HG03108 (cell line): ENCODE measurements around the gene FANCM.

ENCODE experiments used
- ATAC-seq: cut with Tn5 transposase; IDR thresholded peaks from one replicate; pipeline ENCODE4 v1.9.1; 2021; ENCODE audit warnings: moderate library complexity; ENCODE audit not compliant: unreplicated experiment

FANCM gene, protein sequence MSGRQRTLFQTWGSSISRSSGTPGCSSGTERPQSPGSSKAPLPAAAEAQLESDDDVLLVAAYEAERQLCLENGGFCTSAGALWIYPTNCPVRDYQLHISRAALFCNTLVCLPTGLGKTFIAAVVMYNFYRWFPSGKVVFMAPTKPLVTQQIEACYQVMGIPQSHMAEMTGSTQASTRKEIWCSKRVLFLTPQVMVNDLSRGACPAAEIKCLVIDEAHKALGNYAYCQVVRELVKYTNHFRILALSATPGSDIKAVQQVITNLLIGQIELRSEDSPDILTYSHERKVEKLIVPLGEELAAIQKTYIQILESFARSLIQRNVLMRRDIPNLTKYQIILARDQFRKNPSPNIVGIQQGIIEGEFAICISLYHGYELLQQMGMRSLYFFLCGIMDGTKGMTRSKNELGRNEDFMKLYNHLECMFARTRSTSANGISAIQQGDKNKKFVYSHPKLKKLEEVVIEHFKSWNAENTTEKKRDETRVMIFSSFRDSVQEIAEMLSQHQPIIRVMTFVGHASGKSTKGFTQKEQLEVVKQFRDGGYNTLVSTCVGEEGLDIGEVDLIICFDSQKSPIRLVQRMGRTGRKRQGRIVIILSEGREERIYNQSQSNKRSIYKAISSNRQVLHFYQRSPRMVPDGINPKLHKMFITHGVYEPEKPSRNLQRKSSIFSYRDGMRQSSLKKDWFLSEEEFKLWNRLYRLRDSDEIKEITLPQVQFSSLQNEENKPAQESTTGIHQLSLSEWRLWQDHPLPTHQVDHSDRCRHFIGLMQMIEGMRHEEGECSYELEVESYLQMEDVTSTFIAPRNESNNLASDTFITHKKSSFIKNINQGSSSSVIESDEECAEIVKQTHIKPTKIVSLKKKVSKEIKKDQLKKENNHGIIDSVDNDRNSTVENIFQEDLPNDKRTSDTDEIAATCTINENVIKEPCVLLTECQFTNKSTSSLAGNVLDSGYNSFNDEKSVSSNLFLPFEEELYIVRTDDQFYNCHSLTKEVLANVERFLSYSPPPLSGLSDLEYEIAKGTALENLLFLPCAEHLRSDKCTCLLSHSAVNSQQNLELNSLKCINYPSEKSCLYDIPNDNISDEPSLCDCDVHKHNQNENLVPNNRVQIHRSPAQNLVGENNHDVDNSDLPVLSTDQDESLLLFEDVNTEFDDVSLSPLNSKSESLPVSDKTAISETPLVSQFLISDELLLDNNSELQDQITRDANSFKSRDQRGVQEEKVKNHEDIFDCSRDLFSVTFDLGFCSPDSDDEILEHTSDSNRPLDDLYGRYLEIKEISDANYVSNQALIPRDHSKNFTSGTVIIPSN (N-terminal part only)

GRCh38 chr14:45135659-45136395 is at the start of gene FANCM:
FANCM (plus strand) TSS chr14:45135930; CDS start chr14:45136032, 102 bp downstream.
- ATAC-seq: peak; percentile 35

DNA sequence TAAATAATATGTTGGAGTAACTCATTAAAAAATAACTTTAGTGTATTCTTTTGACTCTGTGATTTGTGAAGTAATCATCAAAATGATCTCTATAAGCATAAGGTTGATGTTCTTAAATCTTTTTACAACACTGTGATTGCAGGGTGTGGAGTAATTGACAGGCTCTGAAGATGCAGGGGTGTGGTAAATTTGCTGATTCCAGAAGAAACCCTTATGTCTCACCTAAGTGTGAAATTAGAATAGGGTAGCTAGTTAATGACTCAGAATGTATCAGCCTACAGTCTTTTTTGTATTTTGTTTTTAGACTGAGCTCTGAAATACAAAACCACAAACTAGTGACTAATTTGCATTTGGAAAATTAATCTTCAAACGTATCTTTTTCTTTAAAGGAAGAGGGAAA is 45.9 kb upstream of the FANCM start:
- peak; percentile 61 for ATAC-seq

- ATAC-seq: no peak
Observed at GRCh38 chr14:45091710-45092109, 44.0 kb upstream of the FANCM start.

GRCh38 chr14:45094275-45094674 is 41.5 kb upstream of the FANCM start:
- ATAC-seq: no peak

DNA sequence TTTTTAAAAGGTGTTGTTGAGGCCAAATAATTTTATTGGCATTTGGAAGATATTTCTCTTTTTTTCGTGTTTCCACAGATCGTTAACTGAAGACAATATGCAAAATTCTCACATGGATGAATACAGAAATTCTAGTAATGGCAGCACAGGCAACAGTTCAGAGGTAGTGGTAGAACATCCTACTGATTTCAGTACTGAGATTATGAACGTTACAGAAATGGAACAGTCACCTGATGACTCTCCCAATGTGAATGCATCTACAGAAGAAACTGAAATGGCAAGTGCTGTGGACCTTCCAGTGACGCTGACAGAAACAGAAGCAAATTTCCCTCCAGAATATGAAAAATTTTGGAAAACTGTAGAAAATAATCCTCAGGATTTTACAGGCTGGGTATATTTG is 40.6 kb upstream of the FANCM start:
- ATAC-seq: no peak

- ATAC-seq: no peak
Observed at GRCh38 chr14:45096218-45096617, 39.5 kb upstream of the FANCM start.

DNA sequence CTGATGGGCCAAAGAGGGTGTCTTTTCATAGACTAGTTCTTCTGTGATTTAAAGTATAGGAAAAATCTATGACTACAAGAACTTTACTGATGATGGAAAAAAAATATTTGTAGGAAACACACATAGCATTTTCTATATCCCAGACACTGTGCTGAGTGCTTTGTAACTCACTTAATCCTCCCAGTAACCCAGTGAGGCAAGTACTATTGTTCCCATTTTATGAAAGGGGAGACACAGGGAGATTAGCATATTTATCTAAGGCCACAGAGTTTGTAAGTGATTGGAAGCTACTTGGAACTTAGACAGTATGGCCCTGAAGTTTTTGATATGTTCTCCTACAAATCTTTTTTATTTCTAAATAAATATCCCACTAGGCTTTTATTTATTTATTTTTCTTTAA is 31.9 kb upstream of the FANCM start:
- ATAC-seq: no peak

DNA sequence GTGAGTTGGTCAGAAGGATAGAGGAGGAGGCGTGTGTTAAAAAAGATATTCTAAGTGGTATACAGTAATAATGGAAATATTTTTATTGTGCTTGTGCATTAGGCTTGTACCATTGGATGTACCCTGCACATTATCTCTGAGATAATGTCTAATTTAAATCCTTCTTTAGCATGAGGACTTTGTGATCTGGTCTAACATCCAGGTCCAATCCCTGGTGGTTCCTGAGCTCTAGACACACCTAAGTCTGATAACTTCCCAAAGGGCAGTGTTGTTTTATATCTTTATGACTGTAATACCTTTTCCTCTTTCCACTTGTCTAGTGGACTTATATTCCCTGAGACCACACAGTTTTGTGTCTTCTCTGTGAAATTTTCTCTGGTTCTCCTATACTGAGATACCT is 31.2 kb upstream of the FANCM start:
- ATAC-seq: no peak

GRCh38 chr14:45112896-45113781 is 22.6 kb upstream of the FANCM start:
- no peak for ATAC-seq

- no peak for ATAC-seq
Observed at GRCh38 chr14:45114327-45114726, 21.4 kb upstream of the FANCM start.

GRCh38 chr14:45118594-45118993 is 17.1 kb upstream of the FANCM start:
- ATAC-seq: no peak

- no peak for ATAC-seq
Observed at GRCh38 chr14:45120096-45120495, 15.6 kb upstream of the FANCM start.

- ATAC-seq: no peak
Observed at GRCh38 chr14:45123271-45123670, 12.5 kb upstream of the FANCM start.

DNA sequence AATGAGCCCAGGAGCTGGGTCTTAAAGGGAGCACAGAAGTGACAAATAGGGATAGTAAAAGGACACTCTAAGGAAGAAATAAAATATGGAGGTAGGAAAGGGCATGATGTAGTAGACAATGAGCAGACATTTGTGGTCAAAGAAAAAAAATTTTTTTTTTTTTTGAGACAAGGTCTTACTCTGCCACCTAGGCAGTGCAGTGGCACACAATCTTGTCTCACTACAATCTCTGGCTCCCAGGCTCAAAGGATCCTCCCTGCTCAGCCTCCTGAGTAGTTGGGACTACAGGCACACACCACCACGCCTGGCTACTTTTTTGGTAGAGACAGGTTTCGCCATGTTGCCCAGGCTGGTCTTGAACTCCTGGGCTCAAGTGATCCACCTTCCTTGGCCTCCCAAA is 10.0 kb upstream of the FANCM start:
- no peak for ATAC-seq

DNA sequence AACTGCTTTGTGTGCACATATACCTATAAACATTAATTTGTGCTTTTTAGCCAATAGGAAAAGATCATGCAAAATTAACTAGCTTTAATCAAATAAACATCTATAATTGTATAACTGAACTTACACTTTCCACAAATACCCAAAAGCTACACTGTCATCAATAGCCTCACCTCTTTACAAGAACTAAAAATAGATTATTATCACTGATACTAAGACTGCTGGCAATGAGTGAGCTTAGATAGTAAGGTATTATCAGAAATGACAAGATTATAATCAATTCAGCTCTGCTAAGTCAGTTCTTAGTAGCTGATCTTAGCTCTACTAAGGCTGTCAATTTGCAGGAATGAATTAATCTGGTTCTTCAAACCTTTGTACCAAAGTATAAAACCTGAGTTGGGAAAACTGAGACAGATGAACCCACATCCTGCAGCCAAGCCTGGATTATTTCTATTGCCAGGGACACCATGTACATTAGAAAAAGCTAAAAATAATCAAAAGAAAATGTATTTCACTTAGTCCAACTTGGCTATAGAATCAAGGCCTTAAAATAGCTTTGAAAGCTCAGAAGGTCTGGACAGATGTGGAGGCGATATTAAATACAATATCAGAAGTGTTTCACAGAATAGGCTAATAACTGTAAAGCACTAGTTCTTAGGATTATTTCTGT is 6.6 kb upstream of the FANCM start:
- ATAC-seq: no peak

GRCh38 chr14:45133683-45134050 is 2.1 kb upstream of the FANCM start:
- no peak for ATAC-seq

- ATAC-seq: peak; percentile 87
Observed at GRCh38 chr14:45134051-45134958, 1.4 kb upstream of the FANCM start, which contains the start of gene FKBP3. FKBP3 (minus strand) TSS chr14:45134481; CDS start chr14:45134456, 25 bp downstream.

- ATAC-seq: no peak
Observed at GRCh38 chr14:45135156-45135555, 574 bp upstream of the FANCM start.
